HG03342 (cell line): ENCODE data around the gene PLEKHA7.

Source experiments
- ATAC-seq: cut with Tn5 transposase; IDR thresholded peaks from one replicate; pipeline ENCODE4 v1.9.1; 2021; ENCODE audit warnings: mild to moderate bottlenecking, moderate library complexity; ENCODE audit not compliant: unreplicated experiment

Gene PLEKHA7

GRCh38 chr11:16758382-16759024 lies 255.7 kb downstream of the PLEKHA7 start:
- ATAC-seq, result no peak

- no peak for ATAC-seq
Measured at GRCh38 chr11:16750417-16750816, 263.8 kb downstream of the PLEKHA7 start.

GRCh38 chr11:16749666-16750065 lies 264.5 kb downstream of the PLEKHA7 start:
- peak; percentile 48 for ATAC-seq

DNA sequence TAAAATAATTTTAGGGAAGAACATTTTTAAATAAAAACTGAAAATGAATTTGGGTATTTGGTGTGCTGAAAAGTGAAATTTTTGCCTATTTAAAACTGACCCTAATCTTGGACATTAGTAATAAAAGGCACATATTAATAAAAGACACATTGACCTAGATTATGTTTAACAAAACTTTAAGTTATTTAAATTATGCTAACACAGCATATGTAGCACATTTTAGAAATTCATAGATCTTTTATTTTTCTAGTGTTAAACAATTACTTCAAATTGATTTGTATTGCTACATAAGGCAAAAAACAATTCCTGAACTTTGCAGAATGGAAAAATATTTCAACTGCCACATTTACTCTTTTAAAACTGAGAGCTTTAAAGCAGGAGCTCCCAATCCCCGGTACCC lies 265.1 kb downstream of the PLEKHA7 start:
- ATAC-seq, result no peak

GRCh38 chr11:16745950-16746605 lies 268.1 kb downstream of the PLEKHA7 start:
- ATAC-seq, result no peak

DNA sequence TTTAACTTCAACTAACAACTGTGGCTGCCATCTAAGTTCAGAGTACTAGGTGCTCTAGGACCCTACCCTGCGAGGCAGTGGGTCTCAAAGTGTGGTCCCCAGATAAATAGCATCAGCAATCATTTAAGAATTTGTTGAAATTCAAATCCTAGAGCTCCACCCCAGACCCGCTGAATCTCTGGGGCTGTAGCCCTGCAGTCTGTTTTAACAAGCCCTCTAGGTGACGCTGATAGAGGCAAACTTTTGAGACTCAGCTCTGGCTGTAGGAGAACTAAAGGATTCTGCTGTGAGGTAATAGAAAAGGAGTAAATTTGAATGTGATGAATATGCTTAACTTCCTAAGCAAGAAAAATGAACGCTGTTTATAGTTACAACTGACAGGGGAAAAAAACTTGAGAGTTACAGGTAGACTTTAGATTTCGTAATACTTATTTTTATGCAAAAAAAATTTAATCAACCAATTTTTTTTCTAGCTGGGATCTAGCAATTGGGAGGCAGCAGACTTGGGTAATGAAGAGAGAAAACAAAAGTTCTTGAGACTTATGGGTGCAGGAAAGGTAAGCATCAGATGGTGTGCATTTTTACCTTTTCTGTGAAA lies 270.0 kb downstream of the PLEKHA7 start:
- ATAC-seq, result no peak

DNA sequence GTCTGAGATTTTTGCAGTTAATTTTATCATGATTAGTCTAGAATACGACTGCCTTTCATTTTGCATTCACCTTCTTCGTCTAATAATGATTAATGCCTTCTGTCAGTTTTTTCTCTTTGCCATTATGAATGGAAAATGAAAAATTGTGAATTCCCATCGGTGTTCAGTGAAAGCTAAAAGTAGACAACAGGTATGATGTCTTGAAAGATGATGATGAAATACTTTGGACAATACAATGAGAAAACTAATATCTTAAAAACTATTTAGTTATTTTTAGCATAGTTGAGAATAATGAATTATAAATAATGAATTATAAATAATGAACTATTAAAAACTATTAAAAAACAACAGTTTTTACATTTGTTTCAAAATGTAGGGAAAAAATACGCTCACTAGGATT lies 270.7 kb downstream of the PLEKHA7 start:
- ATAC-seq, result no peak

DNA sequence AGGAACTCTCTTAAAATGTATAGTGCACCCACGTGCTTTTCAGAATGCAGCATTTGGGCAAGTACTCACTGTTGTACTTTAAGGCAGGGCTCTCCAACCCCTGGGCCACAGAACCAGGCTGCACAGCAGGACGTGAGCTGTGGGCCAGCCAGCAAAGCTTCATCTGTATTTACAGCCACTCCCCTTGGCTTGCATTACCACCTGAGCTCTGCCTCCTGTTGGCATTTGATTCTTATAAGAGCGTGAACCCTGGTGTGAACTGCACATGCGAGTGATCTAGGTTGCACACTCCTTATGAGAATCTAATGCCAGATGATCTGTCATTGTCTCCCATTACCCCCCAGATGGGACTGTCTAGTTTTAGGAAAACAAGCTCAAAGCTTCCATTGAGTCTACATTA lies 272.7 kb downstream of the PLEKHA7 start:
- ATAC-seq, result no peak

- peak; percentile 0 for ATAC-seq
Measured at GRCh38 chr11:16738947-16739815, 275.0 kb downstream of the PLEKHA7 start.

- peak; percentile 98 for ATAC-seq
Measured at GRCh38 chr11:16738193-16738946, 275.8 kb downstream of the PLEKHA7 start, which contains the start of gene C11orf58. Gene C11orf58, plus strand, starts transcription at chr11:16738647. Its CDS starts 132 bp downstream, at chr11:16738779.

- peak; percentile 12 for ATAC-seq
Measured at GRCh38 chr11:16737818-16738192, 276.4 kb downstream of the PLEKHA7 start.
